ENCODE measurements around the gene AP2A2.
A peak's percentile ranks its signal among the peaks of the same experiment; 100 is the strongest.

AP2A2 gene

GRCh38 chr11:1033016-1033798, 107.5 kb downstream of the AP2A2 start:
- H4K91ac ChIP-seq (ENCODE audit: low read length), result no peak overlapping the region
- no peak overlapping the region for H2BK120ac ChIP-seq (ENCODE audit: low read depth, low read length)
- no peak overlapping the region for H3K18ac ChIP-seq (ENCODE audit: low read depth in 1 of 2, low read length in 2 of 2)
- H2BK12ac ChIP-seq (ENCODE audit: low read length in 2 of 2), result no peak overlapping the region
- DNase-seq, result no peak
- H3K27ac ChIP-seq (ENCODE audit: low read length, poor library complexity, severe bottlenecking), result no peak overlapping the region
- H3K4ac ChIP-seq (ENCODE audit: low read depth in 1 of 2, low read length in 2 of 2), result no peak overlapping the region
- no peak overlapping the region for H2BK15ac ChIP-seq (ENCODE audit: low read depth, poor library complexity, severe bottlenecking)
- no peak overlapping the region for H2BK5ac ChIP-seq (ENCODE audit: low read depth, low read length, poor library complexity, severe bottlenecking)
- peaks cover 0 to 54% of the 10 kb centered on the region in 2 experiments for H3K27me3 ChIP-seq (ENCODE audit: control insufficient read depth in 1 of 2, insufficient read depth in 1 of 2, low read length in 2 of 2)
- no peak overlapping the region for H3K14ac ChIP-seq (ENCODE audit: low read length in 2 of 2)
- H3K9me3 ChIP-seq (ENCODE audit: control insufficient read depth, low read length), result no peaks in the 10 kb centered on the region
- H2AK5ac ChIP-seq (ENCODE audit: low read length, severe bottlenecking), result no peak overlapping the region
- H3K4me2 ChIP-seq (ENCODE audit: low read length, poor library complexity, severe bottlenecking), result no peak overlapping the region
- peaks cover 1% of the 10 kb centered on the region for H3K4me1 ChIP-seq (ENCODE audit: control insufficient read depth, insufficient read depth, low read depth, low read length)
- WGBS, result 91% methylated on average over 38 of the region's 38 CpGs
- no peak overlapping the region for H3K23ac ChIP-seq (ENCODE audit: low read length in 2 of 2)
- no peak overlapping the region for H4K8ac ChIP-seq (ENCODE audit: low read length)
- H2AFZ ChIP-seq (ENCODE audit: low read depth, low read length), result no peak overlapping the region
- no peak overlapping the region for H3K9ac ChIP-seq (ENCODE audit: low read length)
- H3K4me3 ChIP-seq (ENCODE audit: insufficient read depth in 1 of 2, low read depth in 1 of 2, low read length in 2 of 2), result no peak overlapping the region
- no peaks in the 10 kb centered on the region for H3K79me1 ChIP-seq (replicated peaks; ENCODE audit: low read length, poor library complexity, severe bottlenecking)
- H3K36me3 ChIP-seq (ENCODE audit: control insufficient read depth in 1 of 2, insufficient read depth in 2 of 2, low read depth in 1 of 2, low read length in 2 of 2), result no peaks in the 10 kb centered on the region

GRCh38 chr11:1034001-1034400, 108.3 kb downstream of the AP2A2 start:
- Histone ChIP-seq H2AK5ac (ENCODE audit: low read length, severe bottlenecking) (no peak overlapping the region), H3K79me1 (replicated peaks; ENCODE audit: low read length, poor library complexity, severe bottlenecking) (no peaks in the 10 kb centered on the region), H3K27me3 (ENCODE audit: control insufficient read depth in 1 of 2, insufficient read depth in 1 of 2, low read length in 2 of 2) (peaks cover 0 to 49% of the 10 kb centered on the region in 2 experiments), H3K27ac (ENCODE audit: low read length, poor library complexity, severe bottlenecking) (no peak overlapping the region), H3K4me2 (ENCODE audit: low read length, poor library complexity, severe bottlenecking) (no peak overlapping the region), H2AFZ (ENCODE audit: low read depth, low read length) (no peak overlapping the region), H4K91ac (ENCODE audit: low read length) (no peak overlapping the region), H2BK120ac (ENCODE audit: low read depth, low read length) (no peak overlapping the region), H3K4me3 (ENCODE audit: insufficient read depth in 1 of 2, low read depth in 1 of 2, low read length in 2 of 2) (no peak overlapping the region), H3K23ac (ENCODE audit: low read length in 2 of 2) (no peak overlapping the region), H3K9me3 (ENCODE audit: control insufficient read depth, low read length) (no peaks in the 10 kb centered on the region), H2BK12ac (ENCODE audit: low read length in 2 of 2) (no peak overlapping the region), H2BK15ac (ENCODE audit: low read depth, poor library complexity, severe bottlenecking) (no peak overlapping the region), H3K14ac (ENCODE audit: low read length in 2 of 2) (no peak overlapping the region), H3K18ac (ENCODE audit: low read depth in 1 of 2, low read length in 2 of 2) (no peak overlapping the region), H3K9ac (ENCODE audit: low read length) (no peak overlapping the region), H3K4ac (ENCODE audit: low read depth in 1 of 2, low read length in 2 of 2) (no peak overlapping the region), H4K8ac (ENCODE audit: low read length) (no peak overlapping the region), H3K4me1 (ENCODE audit: control insufficient read depth, insufficient read depth, low read depth, low read length) (peaks cover 4% of the 10 kb centered on the region), H2BK5ac (ENCODE audit: low read depth, low read length, poor library complexity, severe bottlenecking) (no peak overlapping the region), H3K36me3 (ENCODE audit: control insufficient read depth in 1 of 2, insufficient read depth in 2 of 2, low read depth in 1 of 2, low read length in 2 of 2) (no peaks in the 10 kb centered on the region)
- WGBS, result 92% methylated on average over 8 of the region's 8 CpGs
- DNase-seq, result no peak

GRCh38 chr11:1034456-1035295, 109.0 kb downstream of the AP2A2 start:
- DNase-seq, result no peak
- H2BK120ac ChIP-seq (ENCODE audit: low read depth, low read length), result no peak overlapping the region
- H3K9ac ChIP-seq (ENCODE audit: low read length), result no peak overlapping the region
- H3K27me3 ChIP-seq (ENCODE audit: control insufficient read depth in 1 of 2, insufficient read depth in 1 of 2, low read length in 2 of 2), result peaks cover 0 to 45% of the 10 kb centered on the region in 2 experiments
- H3K27ac ChIP-seq (ENCODE audit: low read length, poor library complexity, severe bottlenecking), result no peak overlapping the region
- peaks cover 5% of the 10 kb centered on the region for H3K4me1 ChIP-seq (ENCODE audit: control insufficient read depth, insufficient read depth, low read depth, low read length)
- H3K4ac ChIP-seq (ENCODE audit: low read depth in 1 of 2, low read length in 2 of 2), result no peak overlapping the region
- H3K4me3 ChIP-seq (ENCODE audit: insufficient read depth in 1 of 2, low read depth in 1 of 2, low read length in 2 of 2), result no peak overlapping the region
- H3K36me3 ChIP-seq (ENCODE audit: control insufficient read depth in 1 of 2, insufficient read depth in 2 of 2, low read depth in 1 of 2, low read length in 2 of 2), result no peaks in the 10 kb centered on the region
- H2BK5ac ChIP-seq (ENCODE audit: low read depth, low read length, poor library complexity, severe bottlenecking), result no peak overlapping the region
- no peak overlapping the region for H2AFZ ChIP-seq (ENCODE audit: low read depth, low read length)
- no peak overlapping the region for H3K14ac ChIP-seq (ENCODE audit: low read length in 2 of 2)
- H3K23ac ChIP-seq (ENCODE audit: low read length in 2 of 2), result no peak overlapping the region
- H3K79me1 ChIP-seq (replicated peaks; ENCODE audit: low read length, poor library complexity, severe bottlenecking), result no peaks in the 10 kb centered on the region
- no peak overlapping the region for H2AK5ac ChIP-seq (ENCODE audit: low read length, severe bottlenecking)
- 91% methylated on average over 38 of the region's 39 CpGs for WGBS
- H4K8ac ChIP-seq (ENCODE audit: low read length), result no peak overlapping the region
- no peak overlapping the region for H4K91ac ChIP-seq (ENCODE audit: low read length)
- no peak overlapping the region for H2BK15ac ChIP-seq (ENCODE audit: low read depth, poor library complexity, severe bottlenecking)
- no peak overlapping the region for H3K18ac ChIP-seq (ENCODE audit: low read depth in 1 of 2, low read length in 2 of 2)
- no peak overlapping the region for H3K4me2 ChIP-seq (ENCODE audit: low read length, poor library complexity, severe bottlenecking)
- no peaks in the 10 kb centered on the region for H3K9me3 ChIP-seq (ENCODE audit: control insufficient read depth, low read length)
- no peak overlapping the region for H2BK12ac ChIP-seq (ENCODE audit: low read length in 2 of 2)

- Histone ChIP-seq H2AFZ (ENCODE audit: low read depth, low read length) (no peak overlapping the region), H3K27ac (ENCODE audit: low read length, poor library complexity, severe bottlenecking) (no peak overlapping the region), H4K8ac (ENCODE audit: low read length) (no peak overlapping the region), H3K79me1 (replicated peaks; ENCODE audit: low read length, poor library complexity, severe bottlenecking) (no peaks in the 10 kb centered on the region), H3K18ac (ENCODE audit: low read depth in 1 of 2, low read length in 2 of 2) (no peak overlapping the region), H2BK5ac (ENCODE audit: low read depth, low read length, poor library complexity, severe bottlenecking) (no peak overlapping the region), H3K9ac (ENCODE audit: low read length) (no peak overlapping the region), H2BK12ac (ENCODE audit: low read length in 2 of 2) (no peak overlapping the region), H2AK5ac (ENCODE audit: low read length, severe bottlenecking) (no peak overlapping the region), H3K14ac (ENCODE audit: low read length in 2 of 2) (no peak overlapping the region), H3K9me3 (ENCODE audit: control insufficient read depth, low read length) (no peaks in the 10 kb centered on the region), H3K4me3 (ENCODE audit: insufficient read depth in 1 of 2, low read depth in 1 of 2, low read length in 2 of 2) (no peak overlapping the region), H3K23ac (ENCODE audit: low read length in 2 of 2) (no peak overlapping the region), H3K36me3 (ENCODE audit: control insufficient read depth in 1 of 2, insufficient read depth in 2 of 2, low read depth in 1 of 2, low read length in 2 of 2) (no peaks in the 10 kb centered on the region), H3K27me3 (ENCODE audit: control insufficient read depth in 1 of 2, insufficient read depth in 1 of 2, low read length in 2 of 2) (peaks cover 0 to 43% of the 10 kb centered on the region in 2 experiments), H3K4me2 (ENCODE audit: low read length, poor library complexity, severe bottlenecking) (no peak overlapping the region), H3K4me1 (ENCODE audit: control insufficient read depth, insufficient read depth, low read depth, low read length) (peaks cover 3% of the 10 kb centered on the region), H2BK120ac (ENCODE audit: low read depth, low read length) (no peak overlapping the region), H3K4ac (ENCODE audit: low read depth in 1 of 2, low read length in 2 of 2) (no peak overlapping the region), H2BK15ac (ENCODE audit: low read depth, poor library complexity, severe bottlenecking) (peak overlapping the region; percentile 31), H4K91ac (ENCODE audit: low read length) (no peak overlapping the region)
- DNase-seq, result no peak
- WGBS, result 88% methylated on average over 28 of the region's 29 CpGs
These were observed 110.1 kb downstream of the AP2A2 start for GRCh38 chr11:1035577-1036283.

Measured in mesenchymal stem cell (in vitro differentiated cells and primary cell).